ENCODE measurements around the gene COG5.
"Not testable (repeated sequence)": the region's sequence is repeated elsewhere in the genome, so short reads cannot be mapped to it uniquely, and the experiment has no call there.

COG5 gene

GRCh38 chr7:107254398-107254985, 309.2 kb downstream of the COG5 start:
- no peak overlapping the region for H3K4me3 ChIP-seq (ENCODE audit: low read depth, low read length)
- no peak for DNase-seq (ENCODE audit: low read depth)

- DNase-seq (ENCODE audit: low read depth): no peak
- H3K4me3 ChIP-seq (ENCODE audit: low read depth, low read length): no peak overlapping the region
Observed at GRCh38 chr7:107253599-107253998, 310.1 kb downstream of the COG5 start.

GRCh38 chr7:107251963-107252362, 311.8 kb downstream of the COG5 start:
- DNase-seq (ENCODE audit: low read depth): no peak

GRCh38 chr7:107248551-107249316, 315.0 kb downstream of the COG5 start:
- DNase-seq (ENCODE audit: low read depth): no peak
- no peak overlapping the region for H3K4me3 ChIP-seq (ENCODE audit: low read depth, low read length)

More at GRCh38 chr7:107251963-107252362, 311.8 kb downstream of the COG5 start:
- no peak overlapping the region for H3K4me3 ChIP-seq (ENCODE audit: low read depth, low read length)

GRCh38 chr7:107246836-107247235, 316.9 kb downstream of the COG5 start:
- not testable (repeated sequence) for H3K4me3 ChIP-seq (ENCODE audit: low read depth, low read length); DNase-seq (ENCODE audit: low read depth)

- no peak for DNase-seq (ENCODE audit: low read depth)
- H3K4me3 ChIP-seq (ENCODE audit: low read depth, low read length): no peak overlapping the region
Observed at GRCh38 chr7:107244613-107245012, 319.1 kb downstream of the COG5 start.

- H3K4me3 ChIP-seq (ENCODE audit: low read depth, low read length): no peak overlapping the region
- no peak for DNase-seq (ENCODE audit: low read depth)
Observed at GRCh38 chr7:107242267-107242666, 321.5 kb downstream of the COG5 start.

- H3K4me3 ChIP-seq (ENCODE audit: low read depth, low read length): no peak overlapping the region
- no peak for DNase-seq (ENCODE audit: low read depth)
Observed at GRCh38 chr7:107237451-107237850, 326.3 kb downstream of the COG5 start.

- H3K4me3 ChIP-seq (ENCODE audit: low read depth, low read length): no peak overlapping the region
- no peak for DNase-seq (ENCODE audit: low read depth)
Observed at GRCh38 chr7:107236862-107237261, 326.9 kb downstream of the COG5 start.

- DNase-seq (ENCODE audit: low read depth): no peak
- H3K4me3 ChIP-seq (ENCODE audit: low read depth, low read length): no peak overlapping the region
Observed at GRCh38 chr7:107234436-107234835, 329.3 kb downstream of the COG5 start.

- H3K4me3 ChIP-seq (ENCODE audit: low read depth, low read length): no peak overlapping the region
- DNase-seq (ENCODE audit: low read depth): no peak
Observed at GRCh38 chr7:107233981-107234380, 329.7 kb downstream of the COG5 start.

GRCh38 chr7:107233174-107233573, 330.5 kb downstream of the COG5 start:
- H3K4me3 ChIP-seq (ENCODE audit: low read depth, low read length): no peak overlapping the region
- no peak for DNase-seq (ENCODE audit: low read depth)

GRCh38 chr7:107232568-107233090, 331.1 kb downstream of the COG5 start:
- peak; percentile 37 for DNase-seq (ENCODE audit: low read depth)

GRCh38 chr7:107230334-107230733, 333.4 kb downstream of the COG5 start:
- DNase-seq (ENCODE audit: low read depth): no peak
- no peak overlapping the region for H3K4me3 ChIP-seq (ENCODE audit: low read depth, low read length)

More at GRCh38 chr7:107232568-107233090, 331.1 kb downstream of the COG5 start:
- no peak overlapping the region for H3K4me3 ChIP-seq (ENCODE audit: low read depth, low read length)

GRCh38 chr7:107228291-107228690, 335.4 kb downstream of the COG5 start:
- no peak overlapping the region for H3K4me3 ChIP-seq (ENCODE audit: low read depth, low read length)
- DNase-seq (ENCODE audit: low read depth): no peak

GRCh38 chr7:107224374-107225223, 339.1 kb downstream of the COG5 start:
- no peak for DNase-seq (ENCODE audit: low read depth)
- H3K4me3 ChIP-seq (ENCODE audit: low read depth, low read length): no peak overlapping the region

- DNase-seq (ENCODE audit: low read depth); H3K4me3 ChIP-seq (ENCODE audit: low read depth, low read length): not testable (repeated sequence)
Observed at GRCh38 chr7:107220806-107221205, 342.9 kb downstream of the COG5 start.

- no peak for DNase-seq (ENCODE audit: low read depth)
- no peak overlapping the region for H3K4me3 ChIP-seq (ENCODE audit: low read depth, low read length)
Observed at GRCh38 chr7:107220356-107220755, 343.4 kb downstream of the COG5 start.

GRCh38 chr7:107219563-107220244, 344.0 kb downstream of the COG5 start:
- DNase-seq (ENCODE audit: low read depth): no peak
- H3K4me3 ChIP-seq (ENCODE audit: low read depth, low read length): no peak overlapping the region

All from skeletal muscle cell (primary cell).